Dedifferentiated amniotic fluid mesenchymal stem cell (primary cell): ENCODE results near the gene OXNAD1.

ENCODE experiments used
- DNase-seq: peaks from one replicate; pipeline ENCODE4 v3.0.0-alpha.2; 2016; ENCODE audit errors: extremely low spot score

OXNAD1 gene

GRCh38 chr3:16279010-16279801 is 14.2 kb downstream of the OXNAD1 start:
- no peak for DNase-seq

- no peak for DNase-seq
Measured at GRCh38 chr3:16280671-16281070, 15.7 kb downstream of the OXNAD1 start.

- DNase-seq = no peak
Measured at GRCh38 chr3:16284633-16285032, 19.6 kb downstream of the OXNAD1 start.

- DNase-seq = no peak
Measured at GRCh38 chr3:16286161-16286560, 21.1 kb downstream of the OXNAD1 start.

GRCh38 chr3:16286751-16287543 is 21.9 kb downstream of the OXNAD1 start:
- no peak for DNase-seq

- DNase-seq = no peak
Measured at GRCh38 chr3:16288664-16289063, 23.7 kb downstream of the OXNAD1 start.

GRCh38 chr3:16289144-16289889 is 24.3 kb downstream of the OXNAD1 start:
- DNase-seq = no peak

GRCh38 chr3:16290007-16290826 is 25.2 kb downstream of the OXNAD1 start:
- peak; percentile 78 for DNase-seq

GRCh38 chr3:16290827-16291196 is 25.8 kb downstream of the OXNAD1 start:
- no peak for DNase-seq

- no peak for DNase-seq
Measured at GRCh38 chr3:16294844-16295243, 29.8 kb downstream of the OXNAD1 start.

GRCh38 chr3:16295298-16295890 is 30.4 kb downstream of the OXNAD1 start:
- DNase-seq = no peak

- no peak for DNase-seq
Measured at GRCh38 chr3:16297997-16298885, 33.2 kb downstream of the OXNAD1 start.

GRCh38 chr3:16298891-16299290 is 33.9 kb downstream of the OXNAD1 start:
- DNase-seq = no peak

- DNase-seq = no peak
Measured at GRCh38 chr3:16299746-16300145, 34.7 kb downstream of the OXNAD1 start.

- no peak for DNase-seq
Measured at GRCh38 chr3:16300307-16300706, 35.3 kb downstream of the OXNAD1 start.

GRCh38 chr3:16300881-16301359 is 35.9 kb downstream of the OXNAD1 start:
- DNase-seq = no peak

- DNase-seq = no peak
Measured at GRCh38 chr3:16301507-16301906, 36.5 kb downstream of the OXNAD1 start.

- no peak for DNase-seq
Measured at GRCh38 chr3:16302082-16302631, 37.1 kb downstream of the OXNAD1 start.

- DNase-seq = no peak
Measured at GRCh38 chr3:16303037-16303575, 38.1 kb downstream of the OXNAD1 start.
